AG08396 (cell line): Measurements from ENCODE around the gene SOS1.
"Not testable (repeated sequence)": the region's sequence is repeated elsewhere in the genome, so short reads cannot be mapped to it uniquely, and the experiment has no call there.

ENCODE experiments used
- DNase-seq: peaks from one replicate; pipeline ENCODE4 v3.0.0; 2012; ENCODE audit warnings: low spot score, mixed read lengths

SOS1 gene

GRCh38 chr2:39120771-39121522, at the start of gene SOS1:
Gene SOS1, minus strand, starts transcription at chr2:39121051. Its CDS starts 629 bp downstream, at chr2:39120422.
- peak; percentile 96 for DNase-seq

GRCh38 chr2:39164089-39164488, 43.2 kb upstream of the SOS1 start:
- DNase-seq: no peak

GRCh38 chr2:39160982-39161381, 40.1 kb upstream of the SOS1 start:
- no peak for DNase-seq

GRCh38 chr2:39159283-39159682, 38.4 kb upstream of the SOS1 start:
- no peak for DNase-seq

- DNase-seq: no peak
These were observed 37.5 kb upstream of the SOS1 start for GRCh38 chr2:39158351-39158750.

- DNase-seq: no peak
These were observed 36.0 kb upstream of the SOS1 start for GRCh38 chr2:39156846-39157245.

- DNase-seq: no peak
These were observed 35.3 kb upstream of the SOS1 start for GRCh38 chr2:39156107-39156506.

- DNase-seq: not testable (repeated sequence)
These were observed 34.7 kb upstream of the SOS1 start for GRCh38 chr2:39155573-39155972.

GRCh38 chr2:39154944-39155343, 34.1 kb upstream of the SOS1 start:
- DNase-seq: no peak

- DNase-seq: peak; percentile 7
These were observed 32.5 kb upstream of the SOS1 start for GRCh38 chr2:39153312-39153711.

- no peak for DNase-seq
These were observed 31.7 kb upstream of the SOS1 start for GRCh38 chr2:39152504-39152903.

GRCh38 chr2:39150890-39151497, 30.1 kb upstream of the SOS1 start:
- DNase-seq: no peak

GRCh38 chr2:39150102-39150562, 29.3 kb upstream of the SOS1 start:
- DNase-seq: no peak

GRCh38 chr2:39146630-39147029, 25.8 kb upstream of the SOS1 start:
- no peak for DNase-seq

GRCh38 chr2:39145906-39146421, 25.1 kb upstream of the SOS1 start:
- DNase-seq: no peak

GRCh38 chr2:39144416-39144815, 23.6 kb upstream of the SOS1 start:
- no peak for DNase-seq

- DNase-seq: no peak
These were observed 22.2 kb upstream of the SOS1 start for GRCh38 chr2:39142904-39143605.

- DNase-seq: no peak
These were observed 20.8 kb upstream of the SOS1 start for GRCh38 chr2:39141334-39142271.

- DNase-seq: not testable (repeated sequence)
These were observed 20.1 kb upstream of the SOS1 start for GRCh38 chr2:39140948-39141333.

- no peak for DNase-seq
These were observed 19.5 kb upstream of the SOS1 start for GRCh38 chr2:39140322-39140847.

- DNase-seq: no peak
These were observed 18.8 kb upstream of the SOS1 start for GRCh38 chr2:39139511-39140237.
